Transverse colon (tissue), 4 donors: ENCODE results near the gene SH3RF1. TPM values are rescaled to one million over a fixed set of nuclear protein-coding genes. Genes with fewer than 3 reads are reported as not detected.

ENCODE experiments used
- DNase-seq: peaks from one replicate; pipeline ENCODE4 v3.0.0-alpha.2; 2019
- H3K27ac ChIP-seq, 4 donors: fragments of 200-600 bp; sonication (generic); 2 replicates each; pipeline ENCODE4 v1.5.1; 2016 to 2018; ENCODE audit warnings: inconsistent platforms in 4 of 4
- H3K27me3 ChIP-seq: fragments of 200-600 bp; sonication (generic); 2 replicates; pipeline ENCODE4 v1.5.1; 2017; ENCODE audit warnings: inconsistent platforms
- H3K36me3 ChIP-seq, 4 donors: fragments of 200-600 bp; sonication (generic); 2 replicates each; pipeline ENCODE4 v1.5.1; 2017 to 2019; ENCODE audit warnings: inconsistent platforms in 4 of 4
- H3K4me1 ChIP-seq, 4 donors: fragments of 200-600 bp; sonication (generic); 2 replicates each; pipeline ENCODE4 v1.5.1; 2017 to 2020; ENCODE audit warnings: inconsistent platforms in 4 of 4
- H3K4me3 ChIP-seq, 4 donors: fragments of 200-600 bp; sonication (generic); 1 replicate in 1 of 4; 2 replicates in 3 of 4; pipeline versions ENCODE4 v1.5.1 to v1.6.1; 2017 to 2019; ENCODE audit warnings: inconsistent platforms in 4 of 4
- H3K9me3 ChIP-seq, 2 donors: fragments of 200-600 bp; sonication (generic); 2 replicates each; pipeline ENCODE4 v1.5.1; 2017 to 2019; ENCODE audit warnings: inconsistent platforms in 2 of 2
- EP300 ChIP-seq: sonication (generic); formaldehyde crosslinking; IDR thresholded peaks from one replicate; pipeline ENCODE4 v1.6.1; 2017; ENCODE audit warnings: antibody characterized with exemption, low read depth
- POLR2A ChIP-seq: fragments of 450-650 bp; IDR thresholded peaks from one replicate; pipeline ENCODE4 v1.6.1; 2016; ENCODE audit warnings: antibody characterized with exemption, mild to moderate bottlenecking, moderate library complexity
- POLR2AphosphoS5 ChIP-seq, 3 donors: sonication (generic); formaldehyde crosslinking; IDR thresholded peaks; one replicate each; pipeline ENCODE4 v1.6.1; 2016; ENCODE audit warnings: antibody characterized with exemption in 3 of 3
- WGBS, 2 donors: methylation state at CpG; one replicate each; pipeline ENCODE4 v1.1.5; 2018; ENCODE audit warnings: low coverage in 1 of 2; 5-methylcytosine and 5-hydroxymethylcytosine counted together
- in situ Hi-C, 4 donors: fragments of 200-750 bp; cut with MboI; loops; one replicate each; pipeline versions ENCODE4 v1.15.0 to v1.15.1; 2017; ENCODE audit warnings: low sequenced_read_pairs in 3 of 4, low pct_ligation_motif_present in 1 of 4, low pct_unique_long_range_greater_than_20kb in 1 of 4
- intact Hi-C: fragments of 100-400 bp; cut with DNase I; formaldehyde crosslinking; loops from one replicate; pipeline ENCODE4 v1.15.1; 2023; ENCODE audit warnings: low total_unique reads
- total RNA-seq, 4 donors: library from RNA; depleted of rRNA; stranded (reverse); fragments of >200 nt; gene quantifications; one replicate each; pipeline ENCODE4 v1.1.0, GENCODE V29; 2016
- TF ChIP-seq, protein P1 (sequence below), 5 experiments: fragments of 200-600 bp in 3 of 5; fragments of 450-650 bp in 2 of 5; sonication (generic) in 3 of 5; IDR thresholded peaks; 1 replicate in 2 of 5; 2 replicates in 3 of 5; pipeline ENCODE4 v1.5.1; 2016 to 2017; ENCODE audit warnings: antibody characterized with exemption in 5 of 5, inconsistent platforms in 3 of 5, mild to moderate bottlenecking in 2 of 5, moderate library complexity in 1 of 5

The SH3RF1 gene
- total RNA-seq, 4 donors from 2014 or later: 49.0 to 63.4 (median 54.3) TPM

DNA sequence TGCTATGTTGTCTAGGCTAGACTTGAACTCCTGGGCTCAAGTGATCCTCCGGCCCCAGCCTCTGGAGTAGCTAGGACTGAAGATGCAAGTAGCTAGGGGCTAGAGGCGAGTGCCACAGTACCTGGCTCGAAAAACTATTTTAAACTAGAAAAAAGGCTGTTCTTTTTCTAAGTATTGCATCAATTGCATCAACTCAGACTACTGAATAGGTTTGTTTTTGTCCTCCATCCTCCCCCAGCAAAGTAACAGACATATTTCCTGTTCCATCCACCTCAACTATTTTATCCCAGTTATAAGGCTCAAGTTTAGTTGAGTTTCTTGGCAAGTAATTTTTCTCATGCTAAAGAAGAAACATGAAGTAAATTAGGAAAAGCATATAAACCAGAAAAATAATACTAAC, 4.1 kb downstream of the SH3RF1 start:
- H3K27me3 ChIP-seq: no peaks in the 10 kb centered on the region
- H3K27ac ChIP-seq: peak overlapping the region in 1 of 4 donors; percentile 27
- in situ Hi-C loops (no loop called here), intact Hi-C loops (no loop called here)
- no peaks in the 10 kb centered on the region for H3K36me3 ChIP-seq
- no peak for DNase-seq
- TF ChIP-seq POLR2A: no peak
- no peak for TF ChIP-seq POLR2AphosphoS5 (IDR thresholded peaks at IDR 0.05)
- TF ChIP-seq, protein P1, sequence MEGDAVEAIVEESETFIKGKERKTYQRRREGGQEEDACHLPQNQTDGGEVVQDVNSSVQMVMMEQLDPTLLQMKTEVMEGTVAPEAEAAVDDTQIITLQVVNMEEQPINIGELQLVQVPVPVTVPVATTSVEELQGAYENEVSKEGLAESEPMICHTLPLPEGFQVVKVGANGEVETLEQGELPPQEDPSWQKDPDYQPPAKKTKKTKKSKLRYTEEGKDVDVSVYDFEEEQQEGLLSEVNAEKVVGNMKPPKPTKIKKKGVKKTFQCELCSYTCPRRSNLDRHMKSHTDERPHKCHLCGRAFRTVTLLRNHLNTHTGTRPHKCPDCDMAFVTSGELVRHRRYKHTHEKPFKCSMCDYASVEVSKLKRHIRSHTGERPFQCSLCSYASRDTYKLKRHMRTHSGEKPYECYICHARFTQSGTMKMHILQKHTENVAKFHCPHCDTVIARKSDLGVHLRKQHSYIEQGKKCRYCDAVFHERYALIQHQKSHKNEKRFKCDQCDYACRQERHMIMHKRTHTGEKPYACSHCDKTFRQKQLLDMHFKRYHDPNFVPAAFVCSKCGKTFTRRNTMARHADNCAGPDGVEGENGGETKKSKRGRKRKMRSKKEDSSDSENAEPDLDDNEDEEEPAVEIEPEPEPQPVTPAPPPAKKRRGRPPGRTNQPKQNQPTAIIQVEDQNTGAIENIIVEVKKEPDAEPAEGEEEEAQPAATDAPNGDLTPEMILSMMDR (IDR thresholded peaks at IDR 0.05): no peak
- no peak for TF ChIP-seq EP300
- H3K9me3 ChIP-seq: no peaks in the 10 kb centered on the region
- H3K4me3 ChIP-seq: peak overlapping the region in 1 of 4 donors; percentile 16
- WGBS, 2 donors: 91% methylated on average over 3 of the region's 3 CpGs; no CpG with 5 or more reads in 1 of the 2 donors
- H3K4me1 ChIP-seq: peaks cover 5 to 83% (median 37%) of the 10 kb centered on the region in 4 donors

DNA sequence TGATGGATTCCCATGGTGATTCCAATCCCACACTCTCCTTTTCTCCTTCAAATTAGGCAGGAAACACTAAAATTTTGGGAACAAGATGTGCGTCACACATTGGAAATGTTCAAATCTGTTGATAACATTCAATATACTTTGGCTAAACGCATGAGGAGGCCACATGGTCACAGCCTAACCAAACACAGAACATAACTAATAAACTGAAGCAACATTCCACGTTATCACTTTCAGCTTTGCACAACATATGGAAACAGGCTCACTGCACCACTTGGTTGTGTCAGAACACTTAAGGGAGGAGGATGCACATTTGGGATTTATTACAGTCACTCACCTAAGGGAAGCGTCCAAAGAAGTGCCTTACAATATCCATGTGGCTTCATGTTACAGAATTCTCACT, 4.7 kb downstream of the SH3RF1 start:
- WGBS, 2 donors: 75 to 89% methylated on average over 3 to 4 of the region's 4 CpGs
- no peak overlapping the region for H3K4me3 ChIP-seq
- TF ChIP-seq, protein P1 (IDR thresholded peaks at IDR 0.05): no peak
- TF ChIP-seq EP300: no peak
- TF ChIP-seq POLR2AphosphoS5 (IDR thresholded peaks at IDR 0.05): no peak
- no peak for TF ChIP-seq POLR2A
- in situ Hi-C loops (no loop called here), intact Hi-C loops (no loop called here)
- DNase-seq: no peak
- no peak overlapping the region for H3K27ac ChIP-seq
- H3K36me3 ChIP-seq: no peaks in the 10 kb centered on the region
- no peaks in the 10 kb centered on the region for H3K27me3 ChIP-seq
- H3K9me3 ChIP-seq: no peaks in the 10 kb centered on the region
- H3K4me1 ChIP-seq: peaks cover 5 to 87% (median 35%) of the 10 kb centered on the region in 4 donors

DNA sequence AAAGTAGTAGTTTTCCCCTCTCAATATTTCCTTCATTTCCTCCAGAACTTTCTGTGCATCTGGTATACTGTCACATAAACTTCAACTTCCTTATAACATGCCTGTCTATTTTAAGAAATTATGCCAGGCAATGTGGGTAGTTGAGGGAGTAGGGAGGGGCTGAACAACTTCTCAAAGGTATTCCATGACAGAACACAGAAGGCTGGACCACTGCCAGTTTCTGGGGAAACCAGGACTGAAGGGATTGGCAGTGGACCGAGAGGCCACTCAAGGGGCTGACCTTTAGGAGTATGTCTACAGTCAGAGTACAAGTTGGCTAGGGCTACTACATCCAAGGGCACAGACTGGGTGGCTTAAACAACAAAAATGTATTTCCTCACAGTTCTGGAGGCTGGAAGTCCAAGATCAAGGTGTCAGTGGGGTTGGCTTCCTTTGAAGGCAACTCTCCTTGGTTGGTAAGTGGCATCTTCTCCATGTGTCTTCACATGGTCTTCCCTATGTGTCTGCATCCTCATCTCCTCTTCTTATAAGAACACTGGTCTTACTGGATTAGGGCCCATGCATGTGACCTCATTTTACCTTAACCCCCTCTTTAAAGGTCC, 6.9 kb downstream of the SH3RF1 start:
- H3K27ac ChIP-seq: peak overlapping the region; percentile 57 to 78 (median 68)
- intact Hi-C loops: no loop called here

DNA sequence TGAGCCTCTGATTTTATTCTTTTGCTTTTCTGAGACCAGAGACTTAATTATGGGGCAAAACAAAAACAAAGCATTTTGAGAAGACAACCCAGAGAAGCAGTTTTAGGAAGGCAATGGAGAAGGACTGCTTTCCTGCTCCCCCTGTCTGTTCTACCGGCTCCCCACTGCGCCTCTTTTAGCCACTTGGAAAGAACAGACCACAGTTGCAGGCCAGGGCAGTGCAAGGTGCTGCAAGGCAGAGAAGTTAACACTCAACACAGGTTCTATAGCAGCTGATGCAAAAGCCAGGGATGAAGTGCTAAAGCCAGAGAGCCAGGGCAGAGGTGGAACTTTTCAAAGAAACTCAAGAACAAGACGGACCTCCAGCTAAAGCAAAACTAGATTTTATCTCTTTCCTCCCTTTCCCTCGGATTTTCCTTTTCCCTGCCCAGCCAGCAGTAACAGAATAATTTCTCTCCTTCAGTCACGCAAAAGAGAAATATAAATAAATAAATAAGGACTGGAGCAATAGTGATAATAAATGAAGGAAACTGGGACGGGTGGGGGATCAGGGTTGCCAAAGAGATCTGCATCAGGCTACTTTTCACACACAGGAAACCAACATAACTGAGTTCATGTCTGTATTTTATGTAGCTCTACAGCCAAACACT, 10.4 kb downstream of the SH3RF1 start:
- H3K4me3 ChIP-seq: no peak overlapping the region
- no peaks in the 10 kb centered on the region for H3K27me3 ChIP-seq
- TF ChIP-seq EP300 (no peak), POLR2A (no peak), POLR2AphosphoS5 (IDR thresholded peaks at IDR 0.05) (no peak)
- TF ChIP-seq, protein P1 (IDR thresholded peaks at IDR 0.05): no peak
- in situ Hi-C loops: no loop called here
- intact Hi-C loops: no loop called here
- no peaks in the 10 kb centered on the region for H3K9me3 ChIP-seq
- DNase-seq: no peak
- 74 to 77% methylated on average over 5 to 6 of the region's 6 CpGs for WGBS, 2 donors
- H3K4me1 ChIP-seq: peaks cover 8 to 94% (median 34%) of the 10 kb centered on the region in 4 donors
- no peaks in the 10 kb centered on the region for H3K36me3 ChIP-seq
- H3K27ac ChIP-seq: no peak overlapping the region

More for the DNA sequence above, 6.9 kb downstream of the SH3RF1 start:
- H3K4me3 ChIP-seq: no peak overlapping the region
- no peaks in the 10 kb centered on the region for H3K27me3 ChIP-seq
- WGBS, 2 donors: 71 to 75% methylated on average over 1 of the region's 1 CpG
- no peaks in the 10 kb centered on the region for H3K9me3 ChIP-seq
- DNase-seq: peak; percentile 83
- TF ChIP-seq POLR2A: peak; percentile 17
- TF ChIP-seq EP300: no peak
- TF ChIP-seq, protein P1 (IDR thresholded peaks at IDR 0.05): no peak
- peak in 1 of 3 donors; percentile 47 for TF ChIP-seq POLR2AphosphoS5 (IDR thresholded peaks at IDR 0.05)
- no peaks in the 10 kb centered on the region for H3K36me3 ChIP-seq
- peaks cover 5 to 95% (median 36%) of the 10 kb centered on the region in 4 donors for H3K4me1 ChIP-seq
- in situ Hi-C loops: no loop called here
